DOHH2 (cell line): ENCODE measurements around the gene ECHS1.

ENCODE experiments used
- CTCF ChIP-seq: fragments of 200-600 bp; sonication (generic); IDR thresholded peaks from one replicate; pipeline ENCODE4 v1.5.1; 2014; ENCODE audit warnings: antibody characterized with exemption, mild to moderate bottlenecking, low read depth, low read length; ENCODE audit not compliant: poor library complexity, severe bottlenecking
- EZH2phosphoT487 ChIP-seq: fragments of 200-600 bp; sonication (generic); IDR thresholded peaks from 2 replicates; pipeline ENCODE4 v1.6.1; 2017; ENCODE audit warnings: borderline replicate concordance, mild to moderate bottlenecking, antibody characterized with exemption, low read length, moderate library complexity, mixed read lengths

- TF ChIP-seq CTCF = no peak
- no peak for TF ChIP-seq EZH2phosphoT487
Observed at GRCh38 chr10:133344236-133344635, 28.9 kb downstream of the ECHS1 start.
